K562 (cell line): Measurements from ENCODE around the gene KCTD18.

Experiments
- CHD1 ChIP-seq: fragments of 200-600 bp; sonication (generic); IDR thresholded peaks from one replicate; pipeline ENCODE4 v1.6.1; 2012; ENCODE audit warnings: mild to moderate bottlenecking, moderate library complexity, low read length, inconsistent platforms
- GATAD2A ChIP-seq: fragments of 450-650 bp; IDR thresholded peaks from 2 replicates; pipeline ENCODE4 v1.6.1; 2017
- MAX ChIP-seq: sonication (generic); formaldehyde crosslinking; IDR thresholded peaks from 2 replicates; pipeline ENCODE4 v1.9.0; 2022; ENCODE audit warnings: mild to moderate bottlenecking, missing genetic modification reagents
- SAP30 ChIP-seq: fragments of 200-600 bp; sonication (generic); IDR thresholded peaks from 2 replicates; pipeline ENCODE4 v1.6.1; 2012; ENCODE audit warnings: borderline replicate concordance, low read depth, mild to moderate bottlenecking, moderate library complexity, low read length, control low read depth, inconsistent platforms; ENCODE audit not compliant: insufficient read depth, poor library complexity, severe bottlenecking
- ZBTB49 ChIP-seq: sonication (generic); formaldehyde crosslinking; IDR thresholded peaks from 2 replicates; pipeline ENCODE4 v1.8.0; 2022; ENCODE audit warnings: missing genetic modification reagents, mild to moderate bottlenecking, borderline replicate concordance
- ZNF586 ChIP-seq: fragments of 450-650 bp; formaldehyde crosslinking; conservative IDR thresholded peaks from 2 replicates; pipeline ENCODE4 v1.4.0; 2020; ENCODE audit warnings: mild to moderate bottlenecking, moderate library complexity
- ZNF785 ChIP-seq: fragments of 250-450 bp; sonication (Bioruptor Pico); IDR thresholded peaks from 2 replicates; pipeline ENCODE4 v1.4.0; 2020; ENCODE audit warnings: mild to moderate bottlenecking
- TF ChIP-seq, protein P1 (sequence below): fragments of 450-650 bp; IDR thresholded peaks from 2 replicates; pipeline ENCODE4 v1.6.1; 2018; ENCODE audit not compliant: partially characterized antibody

- TF ChIP-seq, protein P1, sequence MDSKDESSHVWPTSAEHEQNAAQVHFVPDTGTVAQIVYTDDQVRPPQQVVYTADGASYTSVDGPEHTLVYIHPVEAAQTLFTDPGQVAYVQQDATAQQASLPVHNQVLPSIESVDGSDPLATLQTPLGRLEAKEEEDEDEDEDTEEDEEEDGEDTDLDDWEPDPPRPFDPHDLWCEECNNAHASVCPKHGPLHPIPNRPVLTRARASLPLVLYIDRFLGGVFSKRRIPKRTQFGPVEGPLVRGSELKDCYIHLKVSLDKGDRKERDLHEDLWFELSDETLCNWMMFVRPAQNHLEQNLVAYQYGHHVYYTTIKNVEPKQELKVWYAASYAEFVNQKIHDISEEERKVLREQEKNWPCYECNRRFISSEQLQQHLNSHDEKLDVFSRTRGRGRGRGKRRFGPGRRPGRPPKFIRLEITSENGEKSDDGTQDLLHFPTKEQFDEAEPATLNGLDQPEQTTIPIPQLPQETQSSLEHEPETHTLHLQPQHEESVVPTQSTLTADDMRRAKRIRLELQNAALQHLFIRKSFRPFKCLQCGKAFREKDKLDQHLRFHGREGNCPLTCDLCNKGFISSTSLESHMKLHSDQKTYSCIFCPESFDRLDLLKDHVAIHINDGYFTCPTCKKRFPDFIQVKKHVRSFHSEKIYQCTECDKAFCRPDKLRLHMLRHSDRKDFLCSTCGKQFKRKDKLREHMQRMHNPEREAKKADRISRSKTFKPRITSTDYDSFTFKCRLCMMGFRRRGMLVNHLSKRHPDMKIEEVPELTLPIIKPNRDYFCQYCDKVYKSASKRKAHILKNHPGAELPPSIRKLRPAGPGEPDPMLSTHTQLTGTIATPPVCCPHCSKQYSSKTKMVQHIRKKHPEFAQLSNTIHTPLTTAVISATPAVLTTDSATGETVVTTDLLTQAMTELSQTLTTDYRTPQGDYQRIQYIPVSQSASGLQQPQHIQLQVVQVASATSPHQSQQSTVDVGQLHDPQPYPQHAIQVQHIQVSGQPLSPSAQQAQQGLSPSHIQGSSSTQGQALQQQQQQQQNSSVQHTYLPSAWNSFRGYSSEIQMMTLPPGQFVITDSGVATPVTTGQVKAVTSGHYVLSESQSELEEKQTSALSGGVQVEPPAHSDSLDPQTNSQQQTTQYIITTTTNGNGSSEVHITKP, result no peak
- no peak for TF ChIP-seq MAX
- no peak for TF ChIP-seq ZNF785
- no peak for TF ChIP-seq CHD1
- no peak for TF ChIP-seq ZNF586 (CRISPR knock-in tag)
- no peak for TF ChIP-seq GATAD2A
- no peak for TF ChIP-seq SAP30
- no peak for TF ChIP-seq ZBTB49 (CRISPR knock-in tag)
Observed at GRCh38 chr2:200498402-200499162, 11.3 kb downstream of the KCTD18 start.
